ENCODE data around the gene TBP.
"Not testable (repeated sequence)": the region's sequence is repeated elsewhere in the genome, so short reads cannot be mapped to it uniquely, and the experiment has no call there.

The TBP gene

DNA sequence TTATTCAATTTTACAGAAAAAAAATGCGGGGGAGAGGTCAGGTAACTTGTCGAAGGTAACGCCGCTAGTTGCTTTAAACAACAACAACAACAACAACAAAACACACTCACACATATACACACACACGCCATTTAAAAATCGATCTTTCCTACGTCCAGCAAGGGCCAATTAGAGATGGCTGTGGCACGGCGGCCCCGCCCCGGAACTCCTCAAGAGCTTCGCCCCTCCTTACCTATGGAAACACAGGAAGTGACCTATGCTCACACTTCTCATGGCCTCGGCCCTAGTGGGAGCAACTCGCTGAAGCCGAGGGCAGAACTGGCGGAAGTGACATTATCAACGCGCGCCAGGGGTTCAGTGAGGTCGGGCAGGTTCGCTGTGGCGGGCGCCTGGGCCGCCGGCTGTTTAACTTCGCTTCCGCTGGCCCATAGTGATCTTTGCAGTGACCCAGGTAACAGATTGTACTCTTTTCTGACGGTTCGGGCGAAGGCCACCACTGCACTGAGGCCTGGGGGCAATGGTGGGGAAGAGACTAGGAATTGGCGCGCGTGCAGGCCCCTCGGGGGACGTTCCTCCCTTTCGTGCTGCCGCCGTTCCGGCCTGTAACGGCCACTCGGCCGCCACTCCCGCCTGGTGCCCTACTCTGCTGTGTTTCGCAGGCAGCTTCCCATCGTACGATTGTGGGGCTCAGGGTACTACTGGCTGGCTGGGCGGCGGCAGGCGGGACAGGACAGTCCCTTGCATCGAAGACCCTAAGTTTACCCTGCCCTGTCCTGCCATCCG lies at the start of gene TBP:
TSS of gene TBP (plus strand) at position 357 of the 783 bp plus-strand sequence. CDS start 2,661 bp downstream, outside the sequence.
- peak; percentile 98 for DNase-seq

DNA sequence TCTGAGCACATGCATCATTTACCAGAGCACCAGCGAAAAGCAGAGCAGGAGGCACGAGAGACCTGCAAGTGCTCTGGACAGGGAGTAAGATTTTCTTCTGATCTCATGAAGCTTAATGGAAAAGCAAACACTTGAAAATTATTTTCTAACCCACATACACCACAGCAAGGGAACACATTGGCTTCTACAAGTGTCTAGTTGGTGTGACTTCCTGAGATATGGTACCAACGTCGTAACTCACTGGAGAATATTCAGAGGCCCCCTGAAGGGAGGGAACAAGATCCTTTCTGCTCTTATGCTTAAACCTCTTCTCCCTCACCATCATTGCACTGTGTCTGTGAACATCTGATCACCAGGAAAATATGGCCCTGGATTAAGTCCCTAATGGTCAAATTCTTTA lies 49.7 kb upstream of the TBP start:
- no peak for DNase-seq

DNA sequence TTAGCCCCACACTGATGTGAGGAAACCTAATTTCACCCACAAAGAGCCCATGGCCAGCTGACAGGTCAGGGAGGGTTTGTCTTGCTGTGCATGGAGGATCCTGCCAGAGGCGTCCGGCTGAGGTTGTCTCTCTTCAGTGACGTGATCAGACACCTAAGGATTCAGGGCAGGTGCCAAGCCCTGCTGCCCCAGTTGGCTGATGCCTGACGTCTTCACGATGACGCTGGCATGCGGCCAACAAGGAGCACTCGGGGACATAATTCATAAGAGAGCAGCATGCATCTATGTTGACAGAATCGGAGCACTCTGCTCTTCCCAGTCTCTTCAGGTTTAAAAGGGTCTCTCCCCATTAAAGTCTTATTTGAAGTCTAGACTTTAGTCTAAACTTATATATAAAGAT lies 48.9 kb upstream of the TBP start:
- DNase-seq, result no peak

DNA sequence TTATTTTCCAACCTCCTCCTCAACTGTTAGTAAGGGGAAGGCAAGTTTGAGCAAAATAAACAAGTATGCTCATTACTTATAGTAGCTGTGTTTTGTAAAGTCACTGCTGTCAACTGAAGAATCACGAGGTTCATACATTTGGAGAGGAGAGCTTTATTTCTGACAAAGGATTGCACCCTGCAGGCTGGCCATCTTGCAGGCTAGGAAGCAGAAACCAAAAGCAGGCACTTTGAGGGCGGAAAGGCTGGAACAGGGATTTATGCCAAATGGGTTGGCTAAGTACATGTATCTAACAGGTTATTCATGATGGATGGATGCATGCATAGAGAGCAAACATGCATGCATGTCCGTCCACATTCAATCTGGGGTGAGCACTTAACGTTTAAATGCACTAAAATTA lies 47.7 kb upstream of the TBP start:
- DNase-seq, result no peak

DNA sequence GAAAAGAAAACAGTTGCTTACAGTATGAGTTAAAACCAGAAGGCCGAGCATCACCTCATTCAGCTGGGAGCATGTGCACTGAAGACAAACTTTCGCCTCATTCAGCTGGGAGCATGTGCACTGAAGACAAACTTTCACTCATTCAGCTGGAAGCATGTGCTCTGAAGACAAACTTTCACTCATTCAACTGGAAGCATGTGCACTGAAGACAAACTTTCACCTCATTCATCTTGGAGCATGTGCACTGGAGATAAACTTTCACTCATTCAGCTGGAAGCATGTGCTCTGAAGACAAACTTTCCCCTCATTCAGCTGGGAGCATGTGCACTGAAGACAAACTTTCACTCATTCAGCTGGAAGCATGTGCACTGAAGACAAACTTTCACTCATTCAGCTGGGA lies 46.4 kb upstream of the TBP start:
- DNase-seq, result not testable (repeated sequence)

DNA sequence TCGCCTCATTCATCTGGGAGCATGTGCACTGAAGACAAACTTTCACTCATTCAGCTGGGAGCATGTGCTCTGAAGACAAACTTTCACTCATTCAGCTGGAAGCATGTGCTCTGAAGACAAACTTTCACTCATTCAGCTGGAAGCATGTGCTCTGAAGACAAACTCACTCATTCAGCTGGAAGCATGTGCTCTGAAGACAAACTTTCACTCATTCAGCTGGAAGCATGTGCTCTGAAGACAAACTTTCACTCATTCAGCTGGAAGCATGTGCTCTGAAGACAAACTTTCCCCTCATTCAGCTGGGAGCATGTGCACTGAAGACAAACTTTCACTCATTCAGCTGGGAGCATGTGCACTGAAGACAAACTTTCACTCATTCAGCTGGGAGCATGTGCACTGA lies 45.9 kb upstream of the TBP start:
- DNase-seq, result not testable (repeated sequence)

DNA sequence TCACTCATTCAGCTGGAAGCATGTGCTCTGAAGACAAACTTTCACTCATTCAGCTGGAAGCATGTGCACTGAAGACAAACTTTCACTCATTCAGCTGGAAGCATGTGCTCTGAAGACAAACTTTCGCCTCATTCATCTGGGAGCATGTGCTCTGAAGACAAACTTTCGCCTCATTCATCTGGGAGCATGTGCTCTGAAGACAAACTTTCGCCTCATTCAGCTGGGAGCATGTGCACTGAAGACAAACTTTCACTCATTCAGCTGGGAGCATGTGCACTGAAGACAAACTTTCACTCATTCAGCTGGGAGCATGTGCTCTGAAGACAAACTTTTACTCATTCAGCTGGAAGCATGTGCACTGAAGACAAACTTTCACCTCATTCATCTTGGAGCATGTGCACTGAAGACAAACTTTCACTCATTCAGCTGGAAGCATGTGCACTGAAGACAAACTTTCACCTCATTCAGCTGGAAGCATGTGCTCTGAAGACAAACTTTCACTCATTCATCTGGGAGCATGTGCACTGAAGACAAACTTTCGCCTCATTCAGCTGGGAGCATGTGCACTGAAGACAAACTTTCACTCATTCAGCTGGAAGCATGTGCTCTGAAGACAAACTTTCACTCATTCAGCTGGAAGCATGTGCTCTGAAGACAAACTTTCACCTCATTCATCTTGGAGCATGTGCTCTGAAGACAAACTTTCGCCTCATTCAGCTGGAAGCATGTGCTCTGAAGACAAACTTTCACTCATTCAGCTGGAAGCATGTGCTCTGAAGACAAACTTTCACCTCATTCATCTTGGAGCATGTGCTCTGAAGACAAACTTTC lies 45.1 kb upstream of the TBP start:
- DNase-seq, result not testable (repeated sequence)

DNA sequence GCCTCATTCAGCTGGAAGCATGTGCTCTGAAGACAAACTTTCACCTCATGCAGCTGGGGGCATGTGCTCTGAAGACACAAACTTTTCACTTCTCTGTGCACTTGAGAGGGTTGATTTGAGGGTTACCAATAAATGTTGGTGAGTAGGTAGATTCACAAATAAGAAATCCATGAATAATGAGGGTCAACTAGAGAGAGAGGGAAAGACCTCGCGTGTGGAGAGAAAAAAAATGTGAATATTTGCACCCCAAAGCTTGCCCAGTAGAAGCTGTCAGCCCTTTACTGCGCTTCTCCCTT lies 44.5 kb upstream of the TBP start:
- no peak for DNase-seq

DNA sequence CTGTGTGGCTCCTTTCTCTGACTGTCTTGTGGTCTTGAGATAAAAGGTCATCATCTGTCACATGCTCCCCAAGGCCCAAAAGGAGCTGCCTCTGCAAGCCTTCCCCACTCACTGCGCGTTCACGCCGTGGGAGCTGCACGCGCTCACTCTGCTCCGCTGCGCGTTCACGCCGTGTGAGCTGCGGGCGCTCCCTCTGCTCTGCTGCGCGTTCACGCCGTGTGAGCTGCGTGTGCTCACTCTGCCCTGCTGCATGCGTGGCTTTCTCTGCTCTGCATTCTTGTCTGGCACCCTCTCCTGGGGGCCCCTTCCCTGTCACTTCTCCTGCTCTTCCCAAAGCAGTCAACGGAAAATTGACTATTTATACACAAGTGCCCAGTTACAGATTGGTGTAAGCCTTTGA lies 43.5 kb upstream of the TBP start:
- DNase-seq, result no peak

DNA sequence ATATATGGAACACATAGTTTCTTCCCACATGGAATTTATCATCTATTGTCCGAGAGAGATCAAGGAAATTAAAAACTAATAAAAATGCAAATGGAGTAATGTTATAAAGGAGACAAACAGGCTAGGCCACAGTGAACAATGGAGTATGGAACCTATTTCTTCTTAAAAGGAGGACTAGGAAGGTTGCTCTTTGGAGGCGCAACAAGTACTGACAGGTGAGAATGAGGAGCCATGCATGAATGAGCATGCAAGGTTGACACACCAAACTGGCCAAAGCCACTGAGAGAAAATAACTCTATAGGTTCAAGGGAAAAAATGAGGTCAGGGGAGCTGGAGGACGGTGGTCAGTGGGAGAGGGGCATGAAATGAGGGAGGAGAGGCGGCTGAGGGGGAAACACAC lies 41.9 kb upstream of the TBP start:
- DNase-seq, result no peak

DNA sequence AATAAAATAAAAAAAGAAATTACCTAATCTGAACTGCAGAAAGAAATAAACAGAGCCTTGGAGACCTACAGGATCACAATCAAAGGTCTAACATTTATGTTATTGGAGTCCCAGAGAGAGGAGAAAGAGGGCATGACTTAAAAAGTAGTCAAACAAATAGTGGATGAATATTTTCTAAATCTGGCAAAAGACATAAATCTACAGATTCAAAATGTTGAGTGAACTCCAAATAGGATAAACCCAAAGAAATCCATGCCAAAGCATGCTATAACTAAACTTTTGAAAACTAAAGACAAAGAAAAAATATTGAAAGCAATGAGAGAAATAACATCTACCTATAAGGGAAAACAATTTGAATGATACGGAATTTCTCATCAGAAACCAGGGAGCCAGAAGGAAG lies 39.3 kb upstream of the TBP start:
- no peak for DNase-seq

DNA sequence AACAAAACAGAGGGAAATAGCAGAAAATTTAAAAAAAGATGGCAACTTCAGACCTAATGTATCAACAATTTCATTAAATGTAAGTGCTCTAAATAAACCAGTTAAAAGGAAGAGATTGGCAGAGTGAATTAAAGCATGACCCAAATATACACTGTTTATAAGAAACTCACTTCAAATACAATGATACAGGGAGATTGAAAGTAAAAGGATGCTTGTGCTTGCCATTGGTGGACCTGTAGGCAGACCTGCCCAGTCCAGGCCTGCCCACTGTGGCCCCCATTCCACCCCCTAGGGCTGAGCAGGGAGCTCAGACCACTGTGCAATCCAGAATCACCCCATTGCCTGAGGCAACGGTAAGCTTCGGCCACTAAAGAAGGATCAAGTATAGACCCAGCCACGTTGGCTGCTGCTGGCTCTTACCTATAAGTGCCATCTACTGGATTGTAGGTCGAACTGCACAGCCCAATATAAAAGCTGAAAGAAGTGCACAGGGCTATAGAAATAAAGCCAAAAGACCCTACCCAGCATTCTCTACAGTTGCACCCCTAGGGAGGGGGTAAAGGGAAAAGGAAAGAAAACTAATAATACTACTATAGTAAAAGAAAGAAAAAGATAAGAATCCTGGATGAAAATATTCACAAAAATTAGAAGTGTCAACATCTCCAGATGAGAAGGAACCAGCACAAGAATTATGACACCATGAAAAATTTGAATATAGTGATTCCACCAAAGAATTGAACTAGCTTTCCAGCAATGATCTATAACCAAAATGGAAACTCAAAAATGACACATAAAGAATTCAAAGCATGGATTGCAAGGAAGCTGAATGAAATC lies 37.2 kb upstream of the TBP start:
- DNase-seq, result no peak

DNA sequence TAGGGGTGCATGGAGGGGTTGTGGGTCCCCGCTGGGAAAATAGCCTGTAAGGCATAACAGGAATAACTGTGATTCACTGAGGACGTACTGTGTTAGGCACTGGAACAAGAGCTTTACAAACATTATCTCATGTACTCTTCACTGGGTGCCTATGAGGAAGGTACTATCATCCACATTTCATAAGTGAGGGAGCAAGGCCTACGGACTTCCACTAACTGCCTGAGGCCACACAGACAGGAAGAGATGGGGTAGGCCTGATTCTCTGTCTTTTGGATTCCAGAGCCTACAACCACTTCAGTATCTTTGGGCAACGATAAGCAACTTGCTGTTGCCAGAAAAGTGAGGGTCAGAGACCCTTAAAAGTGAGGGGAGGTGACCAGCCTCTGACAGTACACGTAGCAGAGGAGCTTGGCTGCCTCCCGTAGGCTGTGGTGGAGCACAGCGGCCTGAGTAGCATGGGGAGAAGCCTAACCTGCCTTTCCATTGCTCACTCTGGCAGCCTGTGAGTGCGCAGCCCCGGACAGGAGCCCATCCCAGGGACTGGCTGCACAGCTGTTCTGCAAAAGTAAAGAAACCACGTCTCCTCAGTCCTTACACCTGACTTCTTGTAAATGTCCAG lies 31.5 kb upstream of the TBP start:
- DNase-seq, result no peak

DNA sequence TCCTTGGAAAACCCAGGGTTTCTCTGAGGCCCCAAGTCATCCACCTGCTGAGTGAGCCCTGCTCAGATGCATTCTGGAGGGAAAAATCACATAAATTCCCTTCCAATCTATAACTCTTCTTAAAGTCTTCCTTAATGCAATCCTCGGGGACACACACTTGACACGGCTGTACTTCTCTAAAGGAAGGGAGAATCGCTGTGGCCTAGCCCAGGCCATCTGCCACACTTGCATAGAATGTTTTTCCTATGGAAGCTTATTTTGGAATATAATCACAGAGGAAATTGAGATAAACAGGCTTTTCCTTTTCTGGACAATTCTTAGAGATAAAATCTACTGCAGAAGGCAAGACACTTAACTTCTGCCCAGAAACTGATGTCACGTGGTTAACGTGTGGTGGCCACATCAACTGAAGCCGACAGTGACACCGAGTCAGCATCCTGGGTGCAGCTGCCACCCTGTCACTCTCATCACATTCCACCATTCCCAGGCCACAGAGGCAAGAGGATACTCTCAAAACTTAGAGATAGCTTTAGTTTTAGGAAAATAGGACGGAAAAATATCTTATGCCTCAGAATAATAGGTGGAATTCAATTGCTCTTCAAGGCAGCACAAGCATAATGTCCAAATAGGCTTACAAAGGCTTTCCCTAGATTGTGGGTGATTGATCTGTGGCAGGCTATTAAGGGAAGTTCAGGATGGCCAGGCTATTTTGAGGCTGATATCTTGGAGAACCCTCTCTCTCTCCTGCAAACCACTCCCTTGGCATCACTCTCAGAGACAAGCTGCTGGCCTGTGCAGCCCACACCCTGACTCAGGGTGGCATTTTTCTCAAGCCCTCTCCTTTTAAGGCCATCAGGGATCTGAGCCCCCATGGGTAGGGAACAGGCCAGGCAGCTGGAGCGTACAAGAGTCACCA lies 30.7 kb upstream of the TBP start:
- no peak for DNase-seq

DNA sequence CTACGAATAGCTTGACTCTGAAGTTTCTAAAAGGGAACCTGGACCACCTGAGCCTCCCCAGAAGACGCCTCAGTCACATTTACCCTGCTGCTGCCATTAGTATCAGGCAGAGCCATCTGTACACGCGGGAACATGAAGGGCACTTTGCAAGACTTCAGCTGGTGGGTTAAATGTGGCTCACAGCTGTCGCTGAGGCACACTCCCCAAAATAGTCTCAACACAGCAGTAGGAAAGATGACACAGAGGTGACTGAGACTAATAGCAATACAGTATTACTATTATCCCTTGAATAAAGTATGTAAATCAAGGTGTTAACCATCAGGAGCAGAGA lies 30.0 kb upstream of the TBP start:
- no peak for DNase-seq

DNA sequence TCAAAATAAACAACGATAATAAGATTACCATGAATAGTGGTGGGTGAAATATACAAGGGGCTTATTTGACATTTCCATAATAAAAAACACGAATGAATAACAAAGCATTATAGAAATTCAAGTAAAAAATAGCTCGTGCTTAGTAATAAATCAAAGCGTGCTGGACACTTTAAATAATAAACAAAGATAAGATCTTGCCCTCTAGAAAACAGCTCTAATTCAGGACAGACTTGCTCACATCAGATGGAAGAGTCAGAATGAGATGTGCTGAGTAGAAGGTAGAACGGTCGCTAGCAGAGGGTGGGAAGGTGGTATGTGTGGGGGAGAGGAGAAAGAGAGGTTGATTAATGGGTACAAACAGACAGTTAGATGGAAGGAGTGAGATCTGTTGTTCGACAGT lies 28.4 kb upstream of the TBP start:
- no peak for DNase-seq

DNA sequence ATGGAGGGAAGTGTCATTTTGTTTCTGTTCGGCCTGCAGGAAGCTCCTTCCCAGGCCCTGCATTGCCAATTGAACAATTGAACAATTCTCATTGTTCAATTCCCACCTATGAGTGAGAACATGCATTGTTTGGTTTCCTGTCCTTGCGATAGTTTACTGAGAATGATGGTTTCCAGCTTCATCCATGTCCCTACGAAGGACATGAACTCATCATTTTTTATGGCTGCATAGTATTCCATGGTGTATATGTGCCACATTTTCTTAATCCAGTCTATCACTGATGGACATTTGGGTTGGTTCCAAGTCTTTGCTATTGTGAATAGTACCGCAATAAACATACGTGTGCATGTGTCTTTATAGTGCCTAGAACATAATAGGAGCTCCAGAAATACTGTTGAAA lies 26.2 kb upstream of the TBP start:
- DNase-seq, result not testable (repeated sequence)

DNA sequence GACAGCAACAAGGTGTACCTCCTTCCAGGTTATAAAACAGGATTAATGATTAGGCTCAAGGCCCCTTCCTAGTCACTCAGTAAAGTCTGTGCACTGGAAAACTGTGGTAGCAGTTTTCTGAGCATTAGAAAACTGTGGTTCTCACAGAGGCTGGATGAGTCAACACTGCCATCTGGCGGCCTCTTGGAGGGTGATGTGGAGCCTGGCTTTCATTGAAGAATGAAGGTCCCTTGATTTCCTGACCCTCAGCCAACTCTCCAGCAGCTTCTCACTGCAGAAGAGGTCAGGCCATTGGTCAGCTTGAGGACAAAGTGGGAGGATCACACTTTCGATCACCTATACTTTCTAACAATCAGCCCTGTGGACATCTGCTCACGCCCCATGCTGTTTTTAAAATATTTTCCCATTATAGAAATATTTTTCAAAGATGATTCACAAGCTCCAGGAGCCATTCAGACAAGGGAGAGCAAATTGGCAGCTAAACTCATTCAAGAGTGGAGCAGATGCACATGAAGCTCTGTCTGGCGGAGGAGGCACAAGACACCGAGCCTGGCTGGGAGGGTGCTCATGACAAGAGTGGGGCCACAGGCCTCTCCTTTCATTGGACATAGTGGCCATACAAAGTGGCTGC lies 24.2 kb upstream of the TBP start:
- DNase-seq, result peak; percentile 88

DNA sequence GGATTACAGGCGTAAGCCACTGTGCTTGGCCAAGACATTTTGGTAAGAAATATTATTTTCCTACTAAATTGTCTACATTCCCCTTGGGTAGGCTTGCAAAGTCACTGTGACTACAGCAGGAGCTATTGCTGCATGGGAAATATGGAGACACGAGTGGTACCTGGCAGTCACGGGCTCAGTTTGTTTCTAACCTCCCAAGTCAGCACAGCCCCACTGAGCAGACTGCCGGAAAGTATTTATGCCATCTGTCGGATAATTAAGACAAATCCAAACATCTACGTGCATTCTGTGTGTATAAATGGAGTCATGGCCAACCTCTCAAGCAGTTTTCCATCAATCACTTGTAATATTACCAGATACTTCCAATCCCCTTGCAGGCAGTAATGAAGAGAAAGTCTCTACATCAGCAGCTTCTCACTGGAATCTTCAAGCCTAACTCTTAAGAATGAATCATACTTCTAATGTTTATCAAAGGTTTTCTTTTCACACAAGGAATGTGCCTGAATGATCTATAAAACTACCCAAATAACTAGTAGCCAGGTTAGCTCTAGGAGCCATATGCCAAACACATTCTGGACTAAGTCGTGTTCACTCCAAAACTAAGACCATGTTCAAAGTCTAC lies 21.2 kb upstream of the TBP start:
- DNase-seq, result no peak

DNA sequence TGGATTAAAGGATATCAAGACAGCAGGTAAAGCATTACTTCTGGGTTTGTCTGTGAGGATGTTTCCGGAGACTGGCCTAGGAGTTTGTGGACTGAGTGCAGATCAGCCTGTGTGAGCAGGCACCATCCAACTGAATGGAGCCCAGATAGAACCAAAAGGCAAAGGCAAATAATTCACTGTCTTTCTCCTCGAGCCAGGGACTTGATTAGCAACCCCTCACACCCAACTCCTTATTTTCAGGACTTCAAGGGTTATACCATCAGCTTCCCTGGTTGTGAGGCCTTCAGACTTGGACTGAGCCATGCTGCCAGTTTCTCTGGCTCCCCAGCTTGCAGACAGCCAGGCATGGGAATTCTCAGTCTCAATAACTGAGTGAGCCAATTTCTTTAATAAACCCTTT lies 20.4 kb upstream of the TBP start:
- DNase-seq, result no peak

DNA sequence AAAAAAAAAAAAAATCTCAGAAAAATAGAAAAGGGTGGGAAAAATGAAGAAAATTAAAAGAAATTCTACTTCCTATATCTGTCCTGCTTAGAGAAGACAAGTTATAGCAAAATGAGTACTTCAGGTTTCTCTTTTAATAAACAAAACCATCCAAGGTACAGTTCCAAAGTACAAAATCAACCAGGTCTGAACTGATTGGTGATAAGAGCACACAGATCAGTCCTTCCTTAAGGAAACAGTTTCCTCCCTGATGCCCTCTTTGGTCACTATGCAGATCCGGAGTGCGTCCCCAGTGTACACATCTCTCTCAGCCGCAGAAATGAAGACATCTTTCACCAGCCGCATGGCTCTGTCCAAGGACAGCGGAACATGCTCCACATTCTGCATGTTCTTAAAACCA lies 19.2 kb upstream of the TBP start:
- no peak for DNase-seq

All from right forelimb (tissue), 1 donor.